Measurements from ENCODE around the gene SH3TC1.

The SH3TC1 gene

DNA sequence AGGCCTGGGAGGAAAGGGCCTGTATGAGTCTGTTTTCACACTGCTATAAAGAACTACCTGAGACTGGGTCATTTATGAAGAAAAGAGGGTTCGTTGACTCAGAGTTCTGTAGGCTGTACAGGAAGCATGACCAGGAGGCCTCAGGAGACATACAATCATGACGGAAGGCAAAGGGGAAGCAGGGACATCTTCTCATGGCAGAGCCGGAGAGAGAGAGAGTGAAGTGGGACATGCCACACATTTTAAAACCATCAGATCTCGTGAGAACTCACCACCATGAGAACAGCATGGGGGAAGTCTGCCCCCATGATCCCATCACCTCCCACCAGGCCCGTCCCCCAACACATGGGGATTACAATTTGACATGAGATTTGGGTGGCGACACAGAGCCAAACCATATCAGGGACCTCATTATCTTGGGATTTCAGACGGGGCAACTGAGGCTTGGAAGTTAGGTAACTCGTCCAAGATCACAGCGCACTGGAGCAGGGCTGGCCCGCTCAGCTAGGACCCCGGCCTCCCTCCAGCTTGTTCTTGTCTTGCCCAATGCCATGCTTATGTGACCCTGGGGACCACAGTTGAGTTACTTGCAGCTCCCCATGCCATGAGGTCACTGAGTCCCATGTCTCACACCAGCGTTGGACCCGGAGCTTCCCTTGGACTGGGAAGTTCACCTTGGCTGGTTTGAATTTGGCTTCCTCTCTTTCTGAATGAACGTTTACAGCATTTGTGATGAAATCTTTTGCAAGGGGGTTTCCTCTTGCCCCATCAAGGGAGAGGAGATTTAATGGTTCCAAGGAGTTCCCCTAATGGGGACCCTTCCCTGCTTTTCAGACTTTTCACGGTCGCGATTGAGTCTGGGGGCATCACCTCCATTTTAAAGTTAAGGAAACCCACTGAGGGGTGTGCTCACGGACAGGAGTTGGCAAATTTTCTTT is 88.5 kb downstream of the SH3TC1 start:
- no peak overlapping the region for H3K4me3 ChIP-seq (ENCODE audit: extremely low read depth, insufficient read depth, low read length, poor library complexity, severe bottlenecking)
- H3K4me1 ChIP-seq (ENCODE audit: control insufficient read depth, insufficient read depth, low read length, poor library complexity, severe bottlenecking), result no peaks in the 10 kb centered on the region
- no peak overlapping the region for H3K27ac ChIP-seq (ENCODE audit: low read depth, low read length, severe bottlenecking)
- H3K9me3 ChIP-seq (ENCODE audit: control insufficient read depth, low read length), result no peaks in the 10 kb centered on the region
- H3K36me3 ChIP-seq (ENCODE audit: control insufficient read depth, insufficient read depth, low read length), result no peaks in the 10 kb centered on the region
- 93 to 94% methylated on average over 16 to 17 of the region's 18 CpGs for WGBS, 2 experiments (ENCODE audit: insufficient coverage in 2 of 2)

DNA sequence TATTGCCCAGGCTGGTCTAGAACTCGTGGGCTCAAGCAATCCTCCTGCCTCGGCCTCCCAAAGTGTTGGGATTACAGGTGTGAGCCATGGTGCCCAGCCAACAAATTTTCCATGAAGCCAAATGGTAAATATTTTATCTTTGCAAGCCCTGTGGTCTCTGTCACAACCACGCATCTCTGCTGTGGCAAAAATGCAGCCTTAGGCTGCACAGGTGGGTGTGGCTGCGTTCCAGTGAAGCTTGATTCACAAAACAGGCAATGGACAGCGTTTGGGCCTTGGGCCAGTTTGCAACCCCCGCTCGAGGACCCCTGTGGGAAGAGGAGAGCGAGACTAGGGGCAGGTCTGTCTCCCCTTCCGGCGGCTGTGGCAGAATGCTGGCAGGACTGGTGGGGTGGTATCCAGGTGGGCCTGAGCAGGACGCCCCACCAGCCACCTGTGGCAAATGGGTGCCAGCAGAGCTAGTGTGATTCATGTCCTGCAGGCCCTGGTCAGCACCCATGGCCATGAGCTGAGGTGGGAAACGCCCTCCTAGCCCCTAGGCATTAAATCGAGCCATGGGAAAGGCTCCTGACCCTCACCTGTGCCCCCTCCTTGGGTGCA is 90.2 kb downstream of the SH3TC1 start:
- Histone ChIP-seq H3K36me3 (ENCODE audit: control insufficient read depth, insufficient read depth, low read length) (no peaks in the 10 kb centered on the region), H3K4me3 (ENCODE audit: extremely low read depth, insufficient read depth, low read length, poor library complexity, severe bottlenecking) (no peak overlapping the region), H3K9me3 (ENCODE audit: control insufficient read depth, low read length) (no peaks in the 10 kb centered on the region), H3K4me1 (ENCODE audit: control insufficient read depth, insufficient read depth, low read length, poor library complexity, severe bottlenecking) (no peaks in the 10 kb centered on the region), H3K27ac (ENCODE audit: low read depth, low read length, severe bottlenecking) (no peak overlapping the region)
- 83 to 89% methylated on average over 11 to 13 of the region's 13 CpGs for WGBS, 2 experiments (ENCODE audit: insufficient coverage in 2 of 2)

DNA sequence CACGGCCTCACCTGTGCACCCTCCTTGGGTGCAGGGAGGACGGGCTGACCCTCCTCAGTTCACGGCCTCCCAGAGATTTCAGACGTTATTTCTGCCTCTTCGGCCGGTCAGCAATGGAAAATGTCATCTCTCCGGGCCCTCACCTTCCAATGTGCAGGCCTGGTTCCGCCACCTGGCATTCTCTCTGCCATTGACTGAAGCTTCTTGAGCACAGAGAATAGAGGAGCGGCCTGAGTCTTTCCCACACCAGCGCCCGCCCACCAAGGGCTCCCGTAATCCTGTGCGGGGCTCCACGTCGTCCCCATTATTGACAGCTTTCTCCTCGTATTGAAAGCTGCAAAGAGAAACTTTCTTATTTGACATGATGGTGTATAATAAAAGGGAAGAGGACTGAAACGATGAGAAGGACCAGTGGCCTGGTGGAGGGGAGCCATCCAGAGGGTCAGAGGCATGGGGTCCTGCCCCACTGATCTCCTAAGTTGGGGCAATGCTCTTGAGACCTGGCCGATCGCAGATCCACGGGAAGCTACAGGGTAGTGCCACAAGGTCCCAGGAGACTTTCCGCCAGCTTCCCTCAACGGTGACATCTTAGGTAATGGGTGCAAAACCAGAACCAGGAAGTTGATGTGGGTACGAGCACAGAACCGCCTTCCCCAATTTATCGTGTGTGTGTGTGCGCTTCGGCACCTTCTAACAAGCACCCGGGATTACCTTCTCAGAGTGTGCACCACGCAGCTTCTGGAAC is 91.0 kb downstream of the SH3TC1 start:
- H3K4me3 ChIP-seq (ENCODE audit: extremely low read depth, insufficient read depth, low read length, poor library complexity, severe bottlenecking), result no peak overlapping the region
- WGBS, 2 experiments (ENCODE audit: insufficient coverage in 2 of 2), result 89 to 90% methylated on average over 27 to 29 of the region's 29 CpGs
- H3K9me3 ChIP-seq (ENCODE audit: control insufficient read depth, low read length), result no peaks in the 10 kb centered on the region
- no peaks in the 10 kb centered on the region for H3K4me1 ChIP-seq (ENCODE audit: control insufficient read depth, insufficient read depth, low read length, poor library complexity, severe bottlenecking)
- no peak overlapping the region for H3K27ac ChIP-seq (ENCODE audit: low read depth, low read length, severe bottlenecking)
- no peaks in the 10 kb centered on the region for H3K36me3 ChIP-seq (ENCODE audit: control insufficient read depth, insufficient read depth, low read length)

DNA sequence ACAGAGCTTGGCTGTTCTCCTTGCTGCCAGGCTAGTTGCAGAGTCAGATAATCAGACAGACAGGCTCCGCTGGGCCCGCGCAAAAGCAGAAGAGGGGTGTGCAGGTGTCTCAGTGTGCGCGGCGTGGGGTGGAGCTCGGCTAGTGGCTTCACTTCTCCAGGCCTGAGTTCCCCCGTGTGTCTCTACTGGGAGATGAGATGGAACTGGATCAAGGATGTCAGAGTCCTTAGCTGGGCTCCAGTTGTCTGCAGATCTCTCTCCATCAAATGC is 91.5 kb downstream of the SH3TC1 start:
- no peaks in the 10 kb centered on the region for H3K9me3 ChIP-seq (ENCODE audit: control insufficient read depth, low read length)
- H3K4me1 ChIP-seq (ENCODE audit: control insufficient read depth, insufficient read depth, low read length, poor library complexity, severe bottlenecking), result no peaks in the 10 kb centered on the region
- no peak overlapping the region for H3K27ac ChIP-seq (ENCODE audit: low read depth, low read length, severe bottlenecking)
- H3K4me3 ChIP-seq (ENCODE audit: extremely low read depth, insufficient read depth, low read length, poor library complexity, severe bottlenecking), result no peak overlapping the region
- 91 to 96% methylated on average over 6 to 8 of the region's 8 CpGs for WGBS, 2 experiments (ENCODE audit: insufficient coverage in 2 of 2)
- no peaks in the 10 kb centered on the region for H3K36me3 ChIP-seq (ENCODE audit: control insufficient read depth, insufficient read depth, low read length)

Data from mesodermal cell (in vitro differentiated cells).